Measurements from ENCODE around the gene HMGN1.

HMGN1 gene

GRCh38 chr21:39326607-39327307, 22.1 kb downstream of the HMGN1 start:
- no peak for DNase-seq

GRCh38 chr21:39325458-39325857, 23.4 kb downstream of the HMGN1 start:
- no peak for DNase-seq

DNA sequence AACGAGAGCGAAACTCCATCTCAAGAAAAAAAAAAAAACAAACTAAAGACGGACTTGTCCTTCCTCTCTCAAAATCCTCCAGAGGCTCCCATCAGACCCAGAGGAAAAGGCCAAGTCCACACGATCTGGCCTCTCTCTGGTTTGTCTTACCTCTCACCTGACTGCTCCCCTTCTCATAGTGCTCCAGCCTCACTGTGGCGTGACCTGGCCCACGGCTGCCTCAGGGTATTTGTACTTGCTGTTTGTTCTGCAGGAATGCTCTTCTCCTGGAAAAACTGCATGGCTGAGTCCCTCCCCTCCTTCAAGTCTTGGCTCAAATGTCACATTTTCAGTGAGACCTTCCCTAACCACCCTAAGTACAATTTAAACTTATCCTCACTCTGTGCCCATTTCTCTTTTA, 27.5 kb downstream of the HMGN1 start:
- DNase-seq = no peak

GRCh38 chr21:39319814-39320332, 29.0 kb downstream of the HMGN1 start:
- DNase-seq = no peak

DNA sequence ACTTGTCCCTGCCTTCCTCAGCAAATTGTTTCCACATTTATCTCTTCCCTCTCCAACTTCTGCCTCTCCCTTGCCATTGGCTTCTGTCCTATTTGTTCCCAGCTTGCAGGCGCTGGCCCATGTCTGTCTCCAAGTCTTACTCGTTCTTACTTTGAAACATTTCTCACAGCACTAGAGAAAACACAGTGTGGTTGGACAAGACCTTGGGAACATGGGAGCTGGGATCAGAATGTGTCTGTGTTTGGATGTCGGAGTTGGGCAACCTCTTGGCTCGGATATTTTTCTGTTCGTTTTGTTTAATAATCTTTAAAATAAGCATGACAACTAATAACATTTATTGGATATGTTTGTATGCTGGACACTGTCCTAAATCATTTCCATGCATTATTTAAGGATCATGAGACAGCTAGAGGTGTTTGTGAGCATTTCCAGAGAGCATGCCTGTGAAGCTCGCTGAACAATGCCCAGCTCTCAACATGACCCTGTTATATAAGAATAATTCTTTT, 29.6 kb downstream of the HMGN1 start:
- no peak for DNase-seq

DNA sequence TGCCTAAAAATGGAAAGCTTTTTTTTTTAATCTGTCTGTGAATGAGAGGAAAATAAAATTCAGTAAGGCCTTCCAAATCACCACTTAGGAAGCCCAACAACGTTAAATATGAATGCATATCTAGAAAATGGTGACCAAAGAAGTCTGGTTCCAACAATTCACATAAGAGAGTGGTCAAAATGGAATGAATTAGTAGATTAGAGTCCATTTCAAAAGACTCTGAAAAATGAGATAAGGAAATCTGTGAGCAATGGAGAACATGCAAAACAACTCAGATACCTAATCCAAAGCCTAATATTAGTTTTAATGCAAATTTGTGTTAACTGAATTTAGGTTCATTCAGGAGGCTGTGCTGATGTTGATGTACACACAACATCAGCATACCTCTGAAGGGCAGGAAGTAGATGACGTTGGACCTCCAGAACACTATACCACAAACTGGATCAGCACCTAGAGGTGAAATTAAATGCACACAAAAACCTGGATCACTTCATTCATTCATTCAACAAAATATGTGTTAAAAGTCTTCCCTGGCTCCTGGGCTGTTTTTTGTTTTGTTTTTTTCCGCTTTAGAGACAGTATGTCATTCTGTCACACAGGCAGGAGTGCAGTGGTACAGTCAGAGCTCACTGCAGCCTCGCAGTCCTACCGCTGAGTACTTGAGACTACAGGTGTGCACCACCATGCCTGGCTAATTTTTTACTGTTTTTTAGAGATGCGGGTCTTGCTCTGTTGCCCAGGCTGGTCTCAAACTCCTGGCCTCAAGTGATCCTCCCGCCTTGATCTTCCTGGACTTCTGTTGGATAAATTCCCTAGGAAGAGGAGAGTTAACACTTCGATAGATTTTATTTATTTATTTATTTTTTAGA, 30.6 kb downstream of the HMGN1 start:
- no peak for DNase-seq

DNA sequence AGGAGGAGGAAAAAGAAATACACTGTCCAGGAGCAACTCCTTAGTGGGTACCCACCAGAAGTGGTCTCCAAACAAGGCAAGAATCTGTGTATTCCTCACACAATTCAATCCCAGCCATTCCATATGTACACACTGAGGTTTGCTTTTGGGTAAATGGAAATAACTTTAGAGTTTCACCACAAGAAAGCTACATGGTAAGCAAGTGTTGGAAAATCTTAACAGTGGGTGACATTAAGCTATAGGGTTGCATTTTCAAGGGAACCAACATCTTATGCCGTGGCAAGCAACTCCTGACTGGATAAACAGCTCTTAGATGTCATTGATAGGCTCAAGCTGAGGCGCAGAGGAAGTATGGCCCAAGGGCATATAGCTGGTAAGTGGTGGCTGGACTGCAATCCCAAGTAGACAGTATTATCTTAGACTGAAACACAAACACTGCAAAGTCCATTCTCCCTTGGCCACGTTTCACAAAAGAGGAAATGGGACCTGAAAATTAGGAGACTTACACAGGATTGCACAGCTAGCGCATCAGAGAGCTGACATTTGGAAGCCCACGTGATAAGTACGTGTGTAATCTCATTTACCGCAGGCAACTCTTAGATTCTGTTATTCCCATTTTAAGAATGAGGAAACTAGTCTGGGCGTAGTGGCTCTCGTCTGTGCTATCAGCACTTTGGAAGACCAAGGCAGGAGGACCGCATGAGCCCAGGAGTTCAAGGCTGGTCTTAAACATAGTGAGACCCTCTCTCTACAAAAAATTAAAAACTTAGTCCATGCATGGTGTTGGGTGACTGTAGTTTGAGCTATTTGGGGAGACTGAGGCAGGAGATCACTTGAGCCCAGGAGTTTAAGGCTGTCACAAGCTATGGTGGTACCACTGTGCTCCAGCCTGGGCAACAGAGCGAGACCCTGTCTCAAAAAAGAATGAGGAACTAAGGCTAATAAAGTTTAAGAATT, 31.5 kb downstream of the HMGN1 start:
- DNase-seq = no peak

DNA sequence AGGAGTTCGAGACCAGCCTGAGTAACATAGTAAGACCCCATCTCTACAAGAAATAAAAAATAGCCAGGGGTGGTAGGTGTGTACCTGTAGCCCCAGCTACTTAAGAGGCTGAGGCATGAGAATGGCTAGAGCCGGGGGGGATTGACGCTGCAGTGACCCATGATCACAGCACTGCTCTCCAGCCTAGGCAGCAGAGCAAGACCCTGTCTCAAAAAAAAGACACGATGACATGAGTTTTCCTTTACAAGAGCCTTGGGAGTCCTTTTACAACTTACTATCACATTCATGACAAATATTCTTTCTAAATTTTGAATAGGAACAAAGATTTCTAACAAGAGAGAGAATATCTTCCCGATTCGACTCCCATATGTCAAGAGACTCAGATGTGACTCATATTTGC, 32.2 kb downstream of the HMGN1 start:
- no peak for DNase-seq

DNA sequence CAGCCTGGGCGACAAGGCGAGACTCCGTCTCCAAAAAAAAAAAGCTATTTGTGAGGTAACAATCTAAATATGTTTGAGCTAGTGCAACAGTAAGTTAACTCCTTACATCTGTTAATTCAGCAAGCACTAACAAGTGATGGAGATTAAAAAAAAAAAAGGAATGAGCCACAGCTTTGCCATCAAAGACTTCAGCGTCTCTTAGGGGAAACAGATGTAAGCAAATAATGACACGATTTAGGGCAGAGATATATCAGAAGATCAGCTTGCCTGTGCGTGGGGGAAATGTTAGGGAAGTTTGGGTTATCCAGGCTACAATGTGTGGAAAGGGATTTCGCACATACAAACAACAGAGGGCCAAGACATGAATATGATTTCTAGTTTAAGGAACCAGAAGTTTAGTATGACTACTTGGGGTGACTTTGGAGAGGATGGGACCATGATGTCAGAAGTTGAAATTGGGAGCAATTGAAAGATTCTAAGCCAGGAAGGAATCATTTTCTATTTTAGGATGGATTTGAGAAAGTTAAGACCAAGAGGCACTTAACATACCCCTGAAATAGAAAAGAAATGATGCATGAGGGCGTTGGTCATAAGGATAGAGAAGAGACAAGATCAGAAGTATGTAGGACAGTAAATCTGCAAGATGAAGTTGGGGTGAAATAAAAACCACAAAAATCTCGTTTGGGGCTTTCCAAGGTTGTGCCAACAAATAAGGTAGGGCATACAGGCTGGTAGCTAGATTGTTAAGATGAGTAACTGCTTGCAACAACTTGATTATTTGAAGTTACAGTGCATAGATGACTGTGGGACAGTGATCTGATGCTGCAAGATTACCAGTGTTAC, 33.1 kb downstream of the HMGN1 start:
- no peak for DNase-seq

GRCh38 chr21:39314143-39315027, 34.5 kb downstream of the HMGN1 start:
- DNase-seq = no peak

- no peak for DNase-seq
Measured at GRCh38 chr21:39313571-39314142, 35.2 kb downstream of the HMGN1 start, which contains the start of gene BRWD1. BRWD1 (minus strand) TSS chr21:39313632; CDS start chr21:39313491, 141 bp downstream.

- no peak for DNase-seq
Measured at GRCh38 chr21:39313042-39313570, 35.8 kb downstream of the HMGN1 start.

DNA sequence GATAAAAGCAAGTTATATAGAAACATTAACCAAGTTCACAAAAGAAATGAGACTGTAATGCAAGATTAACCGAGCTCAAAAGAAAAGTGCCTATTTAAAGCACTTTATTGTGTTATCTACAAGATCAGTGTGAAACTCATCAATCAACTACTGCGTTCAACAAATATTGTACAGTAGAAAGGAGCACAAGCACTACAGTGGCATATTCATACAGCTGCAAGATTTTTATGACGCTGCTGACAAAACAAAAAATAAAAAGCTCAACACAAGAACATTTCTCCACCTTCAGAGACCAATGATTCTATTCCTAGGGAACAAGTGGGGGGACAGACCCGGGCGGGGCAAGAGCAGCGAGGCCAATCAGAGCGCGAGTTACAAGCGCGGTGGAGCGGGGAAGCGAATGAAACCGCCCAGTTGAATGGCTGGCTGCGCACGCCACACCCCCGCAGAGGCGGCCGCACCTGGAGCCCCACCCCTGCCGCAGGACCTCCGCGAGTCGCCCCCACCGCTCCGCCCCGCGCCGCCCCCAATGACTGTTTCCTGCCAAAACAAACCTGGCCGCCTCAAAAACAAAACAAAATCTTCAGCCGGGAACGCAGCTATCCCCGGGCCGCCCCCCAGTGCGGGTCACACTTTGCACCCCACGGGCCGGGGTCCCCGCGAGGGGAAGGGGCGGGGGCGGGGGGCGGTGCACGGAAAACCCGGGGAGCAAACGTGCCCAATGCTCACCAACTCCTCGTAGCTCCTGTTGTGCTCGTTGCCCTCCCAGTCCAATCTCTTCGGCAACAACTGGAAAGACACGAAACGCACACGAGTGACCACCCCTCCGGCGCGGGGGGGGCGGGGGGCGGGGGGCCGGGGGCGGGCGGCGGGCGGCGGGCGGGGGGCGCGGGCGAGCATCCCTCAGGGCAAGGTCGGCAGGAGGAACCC, 36.5 kb downstream of the HMGN1 start:
- peak; percentile 63 for DNase-seq

DNA sequence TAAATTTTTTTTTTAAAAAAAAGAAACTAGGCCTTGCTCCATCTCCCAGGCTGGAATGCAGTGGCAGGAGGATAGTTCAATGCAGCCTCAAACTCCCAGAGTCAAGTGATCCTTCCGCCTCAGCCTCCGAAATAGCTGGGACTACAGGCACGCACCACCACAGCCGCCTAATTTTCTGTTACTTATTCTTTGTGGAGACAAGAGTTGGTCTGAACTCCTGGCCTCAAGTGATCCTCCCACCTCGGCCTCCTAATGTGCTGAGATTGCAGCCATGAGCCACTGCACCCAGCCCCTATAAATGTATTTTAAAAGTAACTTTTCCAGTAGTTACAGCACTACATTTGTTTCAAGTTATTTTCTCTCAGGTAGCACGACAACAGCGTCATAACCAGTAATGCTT, 37.7 kb downstream of the HMGN1 start:
- no peak for DNase-seq

GRCh38 chr21:39307466-39307865, 41.4 kb downstream of the HMGN1 start:
- DNase-seq = no peak

- no peak for DNase-seq
Measured at GRCh38 chr21:39300587-39300986, 48.3 kb downstream of the HMGN1 start.

DNA sequence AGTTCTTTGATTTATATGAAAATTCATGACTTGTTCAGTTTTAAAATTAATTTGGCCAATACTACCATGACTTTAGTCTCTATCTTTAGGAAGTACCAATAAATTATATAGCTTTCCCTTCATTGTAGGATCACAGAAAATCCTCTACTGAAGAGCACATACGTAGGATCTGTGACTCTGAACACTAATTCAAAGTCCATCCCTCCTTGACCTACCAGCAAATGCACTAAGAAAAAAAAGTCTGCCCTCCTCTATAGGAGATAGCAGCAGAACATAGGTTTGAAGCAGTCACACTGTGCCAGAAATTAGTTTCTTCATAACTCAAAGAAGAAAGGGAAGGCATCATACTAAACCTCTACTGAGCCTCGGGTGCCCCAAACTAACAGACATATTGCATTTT, 52.0 kb downstream of the HMGN1 start:
- no peak for DNase-seq

Data from NCI-H2081 treated with DMSO at 0.1 percent for 48 hours (cell line).